GM23338 (cell line): ENCODE measurements around the gene ZNF284. TPM values are rescaled to one million over a fixed set of nuclear protein-coding genes. Genes with fewer than 3 reads are reported as not detected.
A peak's percentile ranks its signal among the peaks of the same experiment; 100 is the strongest.

ENCODE experiments used
- ATAC-seq: fragments of 200-7000 bp; cut with Tn5 transposase; 3 replicates; pipeline ENCODE4 v1.9.1; 2020
- DNase-seq: peaks from one replicate; pipeline ENCODE4 v3.0.0-alpha.2; 2015; ENCODE audit warnings: low spot score
- H2AFZ ChIP-seq: fragments of 200-600 bp; sonication (generic); 2 replicates; pipeline ENCODE4 v1.8.0; 2016; ENCODE audit warnings: antibody characterized with exemption, mild to moderate bottlenecking, moderate library complexity
- H3F3A ChIP-seq: fragments of 200-600 bp; sonication (generic); replicated peaks from 2 replicates; pipeline ENCODE4 v1.8.0; 2017; ENCODE audit warnings: antibody characterized with exemption, mixed run types, low read depth
- H3K27ac ChIP-seq: fragments of 200-600 bp; sonication (generic); 2 replicates; pipeline ENCODE4 v1.6.1; 2016; ENCODE audit warnings: low read depth
- H3K27me3 ChIP-seq: fragments of 200-600 bp; sonication (generic); 2 replicates; pipeline ENCODE4 v1.8.0; 2016; ENCODE audit warnings: mild to moderate bottlenecking, mixed run types, moderate library complexity; ENCODE audit not compliant: insufficient read depth
- H3K36me3 ChIP-seq: fragments of 200-600 bp; sonication (generic); 2 replicates; pipeline ENCODE4 v1.8.0; 2016; ENCODE audit warnings: mild to moderate bottlenecking; ENCODE audit not compliant: insufficient read depth
- H3K4me1 ChIP-seq: fragments of 200-600 bp; sonication (generic); 2 replicates; pipeline ENCODE4 v1.8.0; 2016; ENCODE audit warnings: mild to moderate bottlenecking, moderate library complexity; ENCODE audit not compliant: insufficient read depth
- H3K4me2 ChIP-seq: fragments of 200-600 bp; sonication (generic); 2 replicates; pipeline ENCODE4 v1.7.1; 2017; ENCODE audit warnings: mixed run types
- H3K4me3 ChIP-seq: fragments of 200-600 bp; sonication (generic); 2 replicates; pipeline ENCODE4 v1.6.1; 2016; ENCODE audit warnings: mixed run types
- H3K79me2 ChIP-seq: fragments of 200-600 bp; sonication (generic); replicated peaks from 2 replicates; pipeline ENCODE4 v1.8.0; 2017; ENCODE audit warnings: mild to moderate bottlenecking; ENCODE audit not compliant: insufficient read depth
- H3K9me2 ChIP-seq: fragments of 200-600 bp; sonication (generic); 2 replicates; pipeline ENCODE4 v1.8.0; 2017; ENCODE audit not compliant: insufficient read depth
- H4K20me1 ChIP-seq: fragments of 200-600 bp; sonication (generic); replicated peaks from 2 replicates; pipeline ENCODE4 v1.8.0; 2017; ENCODE audit warnings: mild to moderate bottlenecking; ENCODE audit not compliant: insufficient read depth
- H3K27ac Mint-ChIP-seq: 2 replicates; pipeline ENCODE4 v1.8.0; 2020; ENCODE audit warnings: inconsistent platforms, mild to moderate bottlenecking, moderate library complexity, mixed read lengths
- H3K27me3 Mint-ChIP-seq: 3 replicates; pipeline ENCODE4 v1.8.0; 2022; ENCODE audit warnings: low read depth, mild to moderate bottlenecking, moderate library complexity, mixed read lengths, inconsistent platforms; ENCODE audit not compliant: insufficient read depth, poor library complexity
- H3K36me3 Mint-ChIP-seq: 3 replicates; pipeline ENCODE4 v1.8.0; 2021; ENCODE audit warnings: low read depth, mild to moderate bottlenecking, inconsistent platforms, moderate library complexity, mixed read lengths
- H3K4me1 Mint-ChIP-seq: 3 replicates; pipeline ENCODE4 v1.8.0; 2020; ENCODE audit warnings: mild to moderate bottlenecking, inconsistent platforms, mixed read lengths
- H3K4me3 Mint-ChIP-seq: 3 replicates; pipeline ENCODE4 v1.8.0; 2021; ENCODE audit warnings: moderate library complexity, mild to moderate bottlenecking, inconsistent platforms, mixed read lengths
- H3K9me3 Mint-ChIP-seq: 3 replicates; pipeline ENCODE4 v1.8.0; 2020; ENCODE audit warnings: moderate library complexity, mild to moderate bottlenecking, inconsistent platforms, mixed read lengths
- CREB1 ChIP-seq: fragments of 250-450 bp; sonication (Bioruptor Pico); IDR thresholded peaks from 2 replicates; pipeline ENCODE4 v1.5.0; 2020; ENCODE audit warnings: low read depth, mild to moderate bottlenecking, moderate library complexity
- EZH2 ChIP-seq: fragments of 200-600 bp; sonication (generic); IDR thresholded peaks from one replicate; pipeline ENCODE4 v1.8.0; 2017; ENCODE audit warnings: antibody characterized with exemption, mild to moderate bottlenecking, low read depth; ENCODE audit not compliant: unreplicated experiment
- EZH2phosphoT487 ChIP-seq: fragments of 200-600 bp; sonication (generic); IDR thresholded peaks from one replicate; pipeline ENCODE4 v1.8.1; 2018; ENCODE audit warnings: antibody characterized with exemption; ENCODE audit not compliant: unreplicated experiment
- JUNB ChIP-seq: IDR thresholded peaks from one replicate; pipeline ENCODE4 v1.6.1; 2016; ENCODE audit warnings: antibody characterized with exemption; ENCODE audit not compliant: unreplicated experiment
- NANOG ChIP-seq: IDR thresholded peaks from 2 replicates; pipeline ENCODE4 v1.6.1; 2016; ENCODE audit warnings: antibody characterized with exemption, borderline replicate concordance
- POLR2AphosphoS5 ChIP-seq: IDR thresholded peaks from 2 replicates; pipeline ENCODE4 v1.6.1; 2016; ENCODE audit warnings: antibody characterized with exemption, low read depth
- STAT1 ChIP-seq: IDR thresholded peaks from one replicate; pipeline ENCODE4 v1.6.1; 2016; ENCODE audit warnings: antibody characterized with exemption; ENCODE audit not compliant: unreplicated experiment
- ZNF114 ChIP-seq: fragments of 250-450 bp; sonication (Bioruptor Pico); IDR thresholded peaks from 2 replicates; pipeline ENCODE4 v1.5.0; 2020; ENCODE audit warnings: mild to moderate bottlenecking, moderate library complexity
- ZNF331 ChIP-seq: fragments of 250-450 bp; sonication (Bioruptor Pico); IDR thresholded peaks from 2 replicates; pipeline ENCODE4 v1.5.0; 2020; ENCODE audit warnings: low read depth, mild to moderate bottlenecking, moderate library complexity
- polyA plus RNA-seq: library from polyadenylated mRNA; unstranded; fragments of >200 nt; fragmentation: Nextera tagmentation; extraction: Ambion mirVana; gene quantifications from 2 replicates; pipeline ENCODE4 v1.2.1, GENCODE V29; 2016
- total RNA-seq: library from RNA; depleted of rRNA; stranded (reverse); fragments of >200 nt; shearing (Covaris generic); gene quantifications from 2 replicates; pipeline ENCODE4 v1.2.3, GENCODE V29; 2014
- TF ChIP-seq, protein P1 (sequence below), 2 experiments: fragments of 200-600 bp in 1 of 2; sonication (generic) in 1 of 2; conservative IDR thresholded peaks; 2 replicates each; pipeline versions ENCODE4 v1.5.1 to v1.6.1; 2016 to 2017; ENCODE audit warnings: antibody characterized with exemption in 2 of 2, low read depth in 2 of 2, mild to moderate bottlenecking in 2 of 2, moderate library complexity in 1 of 2
- TF ChIP-seq, protein P2 (sequence below): IDR thresholded peaks from one replicate; pipeline ENCODE4 v1.6.1; 2018; ENCODE audit warnings: antibody characterized with exemption; ENCODE audit not compliant: unreplicated experiment

ZNF284 gene
- total and polyA plus RNA-seq, 2 experiments from 2014 or later, result 1.4 to 3.1 TPM

DNA sequence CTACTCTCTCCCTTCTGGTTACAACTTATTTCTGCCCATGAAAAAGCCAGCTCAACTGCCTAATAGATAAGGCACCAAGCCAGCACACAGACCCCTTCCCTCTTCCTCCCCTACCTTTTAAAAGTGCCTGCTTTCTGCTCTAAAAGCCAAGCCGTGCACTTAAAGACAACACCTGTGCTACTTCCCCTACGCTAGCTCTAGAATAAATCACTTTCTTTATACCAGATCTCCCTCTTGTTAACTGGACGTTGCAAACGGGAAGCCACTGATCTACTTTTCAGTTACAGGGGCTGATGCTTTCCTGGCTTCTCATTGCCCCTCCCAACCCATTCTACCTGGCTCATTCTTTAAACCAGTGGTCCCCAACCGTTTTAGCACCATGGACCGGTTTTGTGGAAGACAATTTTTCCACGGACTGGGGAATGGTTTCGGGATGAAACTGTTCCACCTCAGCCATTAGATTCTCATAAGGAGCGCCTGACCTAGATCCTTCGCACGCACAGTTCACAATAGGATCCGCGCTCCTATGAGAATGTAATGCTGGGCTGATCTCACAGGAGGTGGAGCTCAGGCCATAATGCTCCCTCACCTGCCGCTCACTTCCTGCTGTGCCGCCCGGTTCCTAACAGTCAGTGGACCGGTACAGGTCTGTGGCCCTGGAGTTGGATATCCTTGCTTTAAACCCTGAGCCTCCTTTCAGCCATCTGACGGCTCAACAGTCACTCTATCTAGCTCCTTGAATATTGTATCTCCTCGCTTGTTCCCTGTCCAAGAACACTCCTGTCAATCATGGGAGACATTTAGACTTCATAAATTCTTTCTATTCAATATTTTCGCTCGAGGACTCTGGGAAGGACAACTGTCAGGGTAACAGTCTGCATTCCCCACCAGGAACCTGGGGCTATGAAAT lies 21.0 kb upstream of the ZNF284 start (continued):
- TF ChIP-seq ZNF331 (CRISPR knock-in tag) (no peak), EZH2 (no peak), ZNF114 (CRISPR knock-in tag) (no peak), STAT1 (no peak), EZH2phosphoT487 (no peak), POLR2AphosphoS5 (no peak), JUNB (no peak)
- TF ChIP-seq, protein P1, sequence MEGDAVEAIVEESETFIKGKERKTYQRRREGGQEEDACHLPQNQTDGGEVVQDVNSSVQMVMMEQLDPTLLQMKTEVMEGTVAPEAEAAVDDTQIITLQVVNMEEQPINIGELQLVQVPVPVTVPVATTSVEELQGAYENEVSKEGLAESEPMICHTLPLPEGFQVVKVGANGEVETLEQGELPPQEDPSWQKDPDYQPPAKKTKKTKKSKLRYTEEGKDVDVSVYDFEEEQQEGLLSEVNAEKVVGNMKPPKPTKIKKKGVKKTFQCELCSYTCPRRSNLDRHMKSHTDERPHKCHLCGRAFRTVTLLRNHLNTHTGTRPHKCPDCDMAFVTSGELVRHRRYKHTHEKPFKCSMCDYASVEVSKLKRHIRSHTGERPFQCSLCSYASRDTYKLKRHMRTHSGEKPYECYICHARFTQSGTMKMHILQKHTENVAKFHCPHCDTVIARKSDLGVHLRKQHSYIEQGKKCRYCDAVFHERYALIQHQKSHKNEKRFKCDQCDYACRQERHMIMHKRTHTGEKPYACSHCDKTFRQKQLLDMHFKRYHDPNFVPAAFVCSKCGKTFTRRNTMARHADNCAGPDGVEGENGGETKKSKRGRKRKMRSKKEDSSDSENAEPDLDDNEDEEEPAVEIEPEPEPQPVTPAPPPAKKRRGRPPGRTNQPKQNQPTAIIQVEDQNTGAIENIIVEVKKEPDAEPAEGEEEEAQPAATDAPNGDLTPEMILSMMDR (conservative IDR thresholded peaks at IDR 0.05; ENCODE audit: low read depth in 2 of 2), result no peak
- TF ChIP-seq, protein P2, sequence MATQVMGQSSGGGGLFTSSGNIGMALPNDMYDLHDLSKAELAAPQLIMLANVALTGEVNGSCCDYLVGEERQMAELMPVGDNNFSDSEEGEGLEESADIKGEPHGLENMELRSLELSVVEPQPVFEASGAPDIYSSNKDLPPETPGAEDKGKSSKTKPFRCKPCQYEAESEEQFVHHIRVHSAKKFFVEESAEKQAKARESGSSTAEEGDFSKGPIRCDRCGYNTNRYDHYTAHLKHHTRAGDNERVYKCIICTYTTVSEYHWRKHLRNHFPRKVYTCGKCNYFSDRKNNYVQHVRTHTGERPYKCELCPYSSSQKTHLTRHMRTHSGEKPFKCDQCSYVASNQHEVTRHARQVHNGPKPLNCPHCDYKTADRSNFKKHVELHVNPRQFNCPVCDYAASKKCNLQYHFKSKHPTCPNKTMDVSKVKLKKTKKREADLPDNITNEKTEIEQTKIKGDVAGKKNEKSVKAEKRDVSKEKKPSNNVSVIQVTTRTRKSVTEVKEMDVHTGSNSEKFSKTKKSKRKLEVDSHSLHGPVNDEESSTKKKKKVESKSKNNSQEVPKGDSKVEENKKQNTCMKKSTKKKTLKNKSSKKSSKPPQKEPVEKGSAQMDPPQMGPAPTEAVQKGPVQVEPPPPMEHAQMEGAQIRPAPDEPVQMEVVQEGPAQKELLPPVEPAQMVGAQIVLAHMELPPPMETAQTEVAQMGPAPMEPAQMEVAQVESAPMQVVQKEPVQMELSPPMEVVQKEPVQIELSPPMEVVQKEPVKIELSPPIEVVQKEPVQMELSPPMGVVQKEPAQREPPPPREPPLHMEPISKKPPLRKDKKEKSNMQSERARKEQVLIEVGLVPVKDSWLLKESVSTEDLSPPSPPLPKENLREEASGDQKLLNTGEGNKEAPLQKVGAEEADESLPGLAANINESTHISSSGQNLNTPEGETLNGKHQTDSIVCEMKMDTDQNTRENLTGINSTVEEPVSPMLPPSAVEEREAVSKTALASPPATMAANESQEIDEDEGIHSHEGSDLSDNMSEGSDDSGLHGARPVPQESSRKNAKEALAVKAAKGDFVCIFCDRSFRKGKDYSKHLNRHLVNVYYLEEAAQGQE, result no peak

DNA sequence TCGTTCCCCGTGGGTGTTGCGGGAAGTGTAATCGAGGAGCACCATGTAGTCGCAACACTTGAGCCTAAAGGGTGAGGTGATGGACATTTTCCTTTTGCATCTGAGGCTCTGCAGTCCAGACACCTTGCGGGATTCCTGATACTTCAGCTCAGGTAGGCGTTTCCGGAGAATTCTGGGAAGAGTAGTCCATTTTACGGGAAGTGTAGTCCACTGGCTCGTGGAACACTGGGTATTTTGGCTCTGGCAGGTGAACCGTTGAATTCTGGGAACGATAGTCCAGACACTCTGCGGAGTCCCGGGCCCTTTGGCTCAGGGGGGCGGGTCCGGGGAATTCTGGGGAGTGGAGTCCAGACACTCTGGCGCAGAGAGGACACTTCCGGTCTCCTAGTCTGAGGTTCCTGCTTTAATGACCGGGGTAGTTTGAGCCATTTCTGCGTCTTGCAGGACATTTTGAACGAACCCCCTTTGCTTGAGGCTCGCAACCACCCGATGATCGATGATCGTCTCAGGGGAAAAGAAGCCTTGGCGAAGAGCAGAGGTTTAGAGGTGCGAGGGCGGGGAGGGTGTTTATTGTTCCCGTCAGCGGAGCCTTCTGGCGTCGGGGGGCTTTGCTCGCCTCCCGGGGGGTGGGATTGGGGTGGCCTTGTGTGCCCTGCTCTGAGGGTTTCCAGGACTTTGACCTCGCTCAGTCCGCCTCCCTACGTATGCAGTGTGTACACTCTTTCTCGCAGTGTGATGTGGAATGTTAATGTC lies 20.1 kb upstream of the ZNF284 start, which contains the start of gene ZNF223:
TSS of gene ZNF223 (plus strand) at position 387 of the 753 bp plus-strand sequence. CDS start 3,141 bp downstream, outside the sequence.
- H2AFZ ChIP-seq, result peak within 1 kb of the TSS; percentile 39
- no peaks in the 10 kb centered on the region for H4K20me1 ChIP-seq
- ATAC-seq (peak; percentile 98), DNase-seq (peak; percentile 99)
- peaks cover 7% of the 10 kb centered on the region for H3K27me3 Mint-ChIP-seq
- H3K27ac Mint-ChIP-seq, result peak within 1 kb of the TSS; percentile 98
- H3K4me3 Mint-ChIP-seq, result peak within 1 kb of the TSS; percentile 98
- peaks cover 4% of the 10 kb centered on the region; the same call in 1 of the 2 replicates for H3K36me3 ChIP-seq
- H3K9me2 ChIP-seq, result no peaks in the 10 kb centered on the region
- H3K4me3 ChIP-seq, result peak within 1 kb of the TSS; percentile 63
- peaks cover 18% of the 10 kb centered on the region for H3K36me3 Mint-ChIP-seq
- peaks cover 7% of the 10 kb centered on the region for H3K79me2 ChIP-seq
- peaks cover 7% of the 10 kb centered on the region; the same call in 2 of the 3 replicates for H3K4me1 Mint-ChIP-seq
- H3K4me1 ChIP-seq, result no peaks in the 10 kb centered on the region
- no peaks in the 10 kb centered on the region; the same call in 1 of the 2 replicates for H3K27me3 ChIP-seq
- H3K4me2 ChIP-seq, result peak within 1 kb of the TSS; percentile 77
- H3K27ac ChIP-seq, result peak within 1 kb of the TSS; percentile 78; the same call in 1 of the 2 replicates
- H3F3A ChIP-seq, result no peaks in the 10 kb centered on the region
- 0 out of 3 replicates have a peak, but pooled peaks cover 3% of the 10 kb centered on the region for H3K9me3 Mint-ChIP-seq
- TF ChIP-seq JUNB (no peak), EZH2 (no peak), ZNF331 (CRISPR knock-in tag) (no peak), NANOG (no peak), POLR2AphosphoS5 (peak; percentile 81), ZNF114 (CRISPR knock-in tag) (no peak), CREB1 (CRISPR knock-in tag) (peak; percentile 53)
- TF ChIP-seq, protein P1 (conservative IDR thresholded peaks at IDR 0.05; ENCODE audit: low read depth in 2 of 2), result no peak
- TF ChIP-seq, protein P2, result no peak
